Natural killer cell treated with Interleukin-12 subunit alpha and Interleukin-12 subunit beta and Interleukin-15 and Interleukin-18, amount 100 ng/mL, for 72 hours (primary cell): Measurements from ENCODE around the gene NCAM1. TPM values are rescaled to one million over a fixed set of nuclear protein-coding genes. Genes with fewer than 3 reads are reported as not detected.

Experiments
- ATAC-seq, 2 donors: fragments of 150-1000 bp; cut with Tn5 transposase in 1 of 2; sonication (Bioruptor Pico), chemical (Tn5 transposase) in 1 of 2; 2 replicates each; pipeline ENCODE4 v1.10.0; 2021
- DNase-seq: peaks from one replicate; pipeline ENCODE4 v3.0.0; 2022; ENCODE audit warnings: low spot score
- H3K27ac Mint-ChIP-seq, 2 donors: 1 replicate in 1 of 2; 2 replicates in 1 of 2; pipeline ENCODE4 v1.8.0; 2022; ENCODE audit warnings: mixed read lengths in 2 of 2, mild to moderate bottlenecking in 1 of 2, moderate library complexity in 1 of 2
- H3K27me3 Mint-ChIP-seq, 2 donors: 1 replicate in 1 of 2; 2 replicates in 1 of 2; pipeline ENCODE4 v1.8.0; 2022; ENCODE audit warnings: mixed read lengths in 2 of 2
- H3K36me3 Mint-ChIP-seq: one replicate; pipeline ENCODE4 v1.8.0; 2022; ENCODE audit warnings: mixed read lengths
- H3K4me1 Mint-ChIP-seq, 2 donors: 1 replicate in 1 of 2; 2 replicates in 1 of 2; pipeline ENCODE4 v1.8.0; 2022; ENCODE audit warnings: low read depth in 2 of 2, mixed read lengths in 2 of 2, mild to moderate bottlenecking in 1 of 2
- H3K4me3 Mint-ChIP-seq: one replicate; pipeline ENCODE4 v1.8.0; 2022; ENCODE audit warnings: mixed read lengths
- H3K9me3 Mint-ChIP-seq: 2 replicates; pipeline ENCODE4 v1.8.0; 2022; ENCODE audit warnings: mixed read lengths
- total RNA-seq, 2 donors: library from RNA; stranded (reverse); gene quantifications; one replicate each; pipeline ENCODE4 v1.2.3, GENCODE V29; 2022

NCAM1 gene
- total RNA-seq, 2 donors from 2014 or later, result 54.2 to 65.7 TPM

DNA sequence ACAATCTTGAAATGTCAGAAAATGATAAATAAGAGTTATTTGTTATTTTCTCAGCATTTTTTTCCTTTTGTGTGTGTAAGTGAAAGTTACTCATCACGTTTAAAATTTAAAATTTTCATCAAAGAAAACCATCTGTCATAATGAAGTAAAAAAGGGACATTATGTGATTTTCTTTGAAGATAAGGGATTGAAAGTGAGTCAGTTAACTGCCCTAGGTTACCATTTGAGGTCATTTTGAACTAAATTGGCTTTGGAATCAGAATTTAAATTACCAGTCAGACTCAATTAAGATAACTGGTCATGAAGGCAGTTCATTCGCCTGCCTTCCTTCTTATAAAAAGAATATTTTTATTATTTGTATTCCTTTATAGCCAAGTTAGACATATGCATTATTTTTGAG, 14.3 kb downstream of the NCAM1 start:
- Mint-ChIP-seq H3K27me3 (no peaks in the 10 kb centered on the region), H3K27ac (no peak overlapping the region), H3K4me3 (no peak overlapping the region), H3K9me3 (no peaks in the 10 kb centered on the region), H3K4me1 (peaks cover 15 to 30% of the 10 kb centered on the region in 2 donors), H3K36me3 (no peaks in the 10 kb centered on the region)
- ATAC-seq, result no peak
- DNase-seq, result no peak

DNA sequence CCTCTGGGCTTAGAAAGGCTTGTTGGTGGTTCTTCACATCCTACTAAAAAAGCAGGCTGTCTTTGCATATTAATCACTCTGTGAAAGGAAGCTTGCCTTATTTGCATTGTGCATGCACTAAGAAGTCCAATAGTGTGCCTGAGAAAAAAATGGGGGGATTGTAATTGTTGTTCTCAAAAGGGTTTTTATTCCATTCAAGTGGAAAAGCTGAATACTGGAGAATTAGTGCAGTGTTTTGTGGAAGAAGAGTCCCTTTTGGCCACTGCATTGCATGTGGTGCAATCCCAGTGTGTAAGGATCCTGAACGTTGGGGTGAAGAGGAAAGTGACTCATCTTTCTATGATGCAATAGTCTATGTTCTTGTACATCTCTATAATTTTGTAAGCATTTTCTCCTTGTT, 16.5 kb downstream of the NCAM1 start:
- H3K27me3 Mint-ChIP-seq, result no peaks in the 10 kb centered on the region
- peak; percentile 81 to 93 for ATAC-seq
- peak overlapping the region; percentile 72 for H3K4me3 Mint-ChIP-seq
- no peak for DNase-seq
- no peaks in the 10 kb centered on the region for H3K9me3 Mint-ChIP-seq
- peak overlapping the region; percentile 78 to 92 for H3K27ac Mint-ChIP-seq
- no peaks in the 10 kb centered on the region for H3K36me3 Mint-ChIP-seq
- H3K4me1 Mint-ChIP-seq, result peaks cover 25 to 45% of the 10 kb centered on the region in 2 donors

DNA sequence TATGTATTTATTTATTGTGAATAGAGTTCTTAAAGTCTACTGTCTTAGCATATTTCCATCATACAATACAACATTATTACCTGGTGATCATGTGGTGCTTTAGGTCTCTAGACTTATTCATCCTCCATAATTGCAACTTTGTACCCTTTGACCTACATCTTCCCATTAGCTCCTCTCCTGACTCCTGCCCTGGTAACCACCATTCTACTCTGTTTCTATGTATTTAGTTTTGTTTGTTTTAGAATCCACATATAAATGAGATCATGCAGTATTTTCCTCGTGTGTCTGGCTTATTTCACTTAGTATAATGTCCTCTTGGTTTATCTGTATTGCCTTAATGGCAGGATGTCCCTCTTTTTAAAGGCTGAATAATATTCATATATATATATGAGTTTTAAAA, 22.7 kb downstream of the NCAM1 start:
- Mint-ChIP-seq H3K9me3 (no peaks in the 10 kb centered on the region), H3K4me1 (peaks cover 19 to 34% of the 10 kb centered on the region in 2 donors), H3K36me3 (peaks cover 27% of the 10 kb centered on the region), H3K4me3 (no peak overlapping the region), H3K27me3 (no peaks in the 10 kb centered on the region), H3K27ac (no peak overlapping the region)
- DNase-seq (no peak), ATAC-seq (no peak)

DNA sequence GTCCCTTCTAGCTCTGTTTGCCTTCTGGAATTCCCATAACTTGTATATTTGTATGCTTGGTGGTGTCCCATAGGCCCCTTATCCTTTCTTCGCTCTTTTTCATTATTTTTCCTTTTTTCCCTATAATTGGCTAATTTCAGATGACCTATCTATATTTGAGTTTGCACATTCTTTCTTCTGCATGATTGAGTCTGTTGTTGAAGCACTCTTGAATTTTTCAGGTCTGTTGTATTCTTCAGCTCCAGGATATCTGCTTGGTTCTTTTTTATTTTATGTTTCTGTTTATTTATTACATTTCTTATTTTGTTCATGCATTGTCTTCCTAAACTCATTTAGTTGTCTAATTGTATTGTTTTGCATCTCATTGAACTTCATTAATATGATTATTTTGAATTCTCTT, 28.0 kb downstream of the NCAM1 start:
- DNase-seq, result no peak
- H3K27ac Mint-ChIP-seq, result no peak overlapping the region
- H3K36me3 Mint-ChIP-seq, result peaks cover 52% of the 10 kb centered on the region
- peaks cover 13 to 29% of the 10 kb centered on the region in 2 donors for H3K4me1 Mint-ChIP-seq
- no peak overlapping the region for H3K4me3 Mint-ChIP-seq
- ATAC-seq, result no peak
- H3K27me3 Mint-ChIP-seq, result no peaks in the 10 kb centered on the region
- peaks cover 11% of the 10 kb centered on the region for H3K9me3 Mint-ChIP-seq

DNA sequence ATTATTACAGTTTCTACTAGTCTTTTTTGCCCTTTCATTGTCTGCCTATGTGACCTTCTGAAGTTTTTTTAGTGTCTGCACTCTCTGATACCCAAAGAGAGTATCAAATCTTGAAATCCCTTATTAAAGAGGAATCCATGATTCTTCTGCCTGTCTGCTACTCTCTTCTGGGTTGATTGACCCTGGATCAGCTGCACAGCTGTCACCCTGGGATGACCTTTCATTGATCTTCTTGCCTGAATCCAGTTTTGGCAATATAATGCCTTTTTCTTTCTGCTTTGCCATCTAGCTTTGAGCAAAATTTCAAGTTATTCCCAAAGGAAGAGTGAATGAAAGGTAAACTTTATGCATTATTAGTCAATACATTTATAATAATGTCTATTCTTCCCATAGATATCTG, 32.6 kb downstream of the NCAM1 start:
- H3K27me3 Mint-ChIP-seq, result no peaks in the 10 kb centered on the region
- H3K36me3 Mint-ChIP-seq, result peaks cover 26% of the 10 kb centered on the region
- no peak for DNase-seq
- H3K4me3 Mint-ChIP-seq, result no peak overlapping the region
- H3K4me1 Mint-ChIP-seq, result peaks cover 33 to 46% of the 10 kb centered on the region in 2 donors
- H3K9me3 Mint-ChIP-seq, result peaks cover 12% of the 10 kb centered on the region
- no peak for ATAC-seq
- H3K27ac Mint-ChIP-seq, result peak overlapping the region in 1 of 2 donors; percentile 58

DNA sequence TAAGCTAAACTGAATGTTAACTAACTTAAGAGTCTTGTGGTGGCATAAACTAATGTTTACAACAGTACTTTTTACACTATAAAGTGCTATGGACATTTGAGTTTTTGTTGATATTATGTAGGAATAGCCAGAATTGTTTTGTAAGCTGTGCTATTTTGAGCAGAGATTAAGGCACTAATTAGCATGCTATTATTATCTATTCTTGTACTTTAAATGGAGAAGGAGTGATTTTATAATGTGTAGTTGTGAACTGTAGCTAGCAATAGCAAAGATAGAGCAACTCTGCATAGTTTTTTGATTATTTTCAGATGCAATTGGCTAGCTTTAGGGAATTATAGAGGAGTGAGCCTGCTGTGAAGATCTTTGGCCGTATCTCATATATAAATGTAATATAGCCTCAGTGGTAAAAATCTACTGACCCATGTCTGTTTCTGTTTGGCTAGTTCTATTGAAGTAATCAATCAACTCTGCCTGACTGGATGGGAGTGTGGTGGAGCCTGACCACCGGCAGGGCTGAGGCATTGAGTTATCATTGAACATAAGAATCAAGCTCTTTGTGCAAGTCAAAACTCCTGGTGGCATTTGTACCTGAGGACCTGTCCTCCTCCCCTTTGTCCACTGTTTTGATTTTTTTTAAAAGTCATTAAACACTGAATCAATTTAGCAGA, 34.3 kb downstream of the NCAM1 start:
- DNase-seq (no peak), ATAC-seq (no peak)
- Mint-ChIP-seq H3K4me1 (peaks cover 43 to 55% of the 10 kb centered on the region in 2 donors), H3K4me3 (no peak overlapping the region), H3K9me3 (peaks cover 6% of the 10 kb centered on the region), H3K36me3 (peaks cover 12% of the 10 kb centered on the region), H3K27ac (peak overlapping the region in 1 of 2 donors; percentile 58), H3K27me3 (no peaks in the 10 kb centered on the region)

DNA sequence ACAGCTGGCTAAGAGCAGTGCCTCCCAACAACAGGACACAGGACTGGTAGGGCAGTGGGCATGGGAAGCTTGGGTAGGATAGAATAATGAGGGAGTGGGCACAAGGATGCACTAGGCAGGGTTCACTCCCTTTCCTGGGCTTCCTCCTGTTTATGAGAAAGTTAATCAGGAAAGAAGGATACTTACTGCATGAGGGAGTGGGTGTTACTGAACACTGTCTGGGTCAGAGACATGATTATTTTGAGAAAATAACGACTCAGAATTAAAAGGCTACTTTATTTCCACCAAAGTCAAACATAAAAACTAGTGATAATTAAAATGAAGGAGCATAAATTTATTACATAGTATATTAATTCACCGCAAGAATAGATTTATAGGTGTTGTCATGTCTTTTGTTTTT, 35.8 kb downstream of the NCAM1 start:
- DNase-seq (no peak), ATAC-seq (no peak)
- Mint-ChIP-seq H3K9me3 (peaks cover 6% of the 10 kb centered on the region), H3K27ac (no peak overlapping the region), H3K27me3 (no peaks in the 10 kb centered on the region), H3K36me3 (peaks cover 12% of the 10 kb centered on the region), H3K4me3 (no peak overlapping the region), H3K4me1 (peaks cover 49 to 57% of the 10 kb centered on the region in 2 donors)

DNA sequence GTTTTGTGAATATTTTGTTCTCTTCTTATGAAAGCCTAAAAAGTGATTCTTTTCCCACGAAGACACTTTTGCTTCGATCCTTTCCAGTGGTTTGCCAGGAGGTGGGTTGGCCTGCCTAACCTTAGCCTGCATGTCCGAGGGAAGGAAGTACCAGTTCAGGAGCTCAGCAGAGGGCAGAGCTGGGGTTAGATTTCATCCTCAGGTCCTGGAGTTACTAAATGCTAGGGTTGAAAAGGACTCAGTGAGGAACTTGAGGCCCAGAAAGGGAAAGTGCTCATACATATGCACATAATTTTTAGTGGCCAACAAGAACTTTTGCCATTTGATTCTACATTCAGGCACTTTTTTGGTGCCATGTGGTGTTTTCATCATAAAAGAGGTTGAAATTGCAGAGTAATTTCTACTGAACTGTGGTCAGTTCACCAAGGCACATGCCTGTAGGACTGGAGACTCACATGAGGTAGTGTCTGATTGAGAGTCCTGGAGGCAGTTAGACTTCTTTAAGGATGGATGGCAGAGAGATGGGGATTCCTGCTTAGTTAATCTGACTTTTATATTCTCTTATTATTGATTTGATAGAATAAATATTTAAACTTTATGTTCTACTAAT, 36.7 kb downstream of the NCAM1 start:
- H3K4me1 Mint-ChIP-seq, result peaks cover 56 to 64% of the 10 kb centered on the region in 2 donors
- H3K9me3 Mint-ChIP-seq, result peaks cover 6% of the 10 kb centered on the region
- no peaks in the 10 kb centered on the region for H3K27me3 Mint-ChIP-seq
- DNase-seq (no peak), ATAC-seq (no peak)
- no peak overlapping the region for H3K4me3 Mint-ChIP-seq
- H3K27ac Mint-ChIP-seq, result peak overlapping the region in 1 of 2 donors; percentile 13
- H3K36me3 Mint-ChIP-seq, result peaks cover 10% of the 10 kb centered on the region

DNA sequence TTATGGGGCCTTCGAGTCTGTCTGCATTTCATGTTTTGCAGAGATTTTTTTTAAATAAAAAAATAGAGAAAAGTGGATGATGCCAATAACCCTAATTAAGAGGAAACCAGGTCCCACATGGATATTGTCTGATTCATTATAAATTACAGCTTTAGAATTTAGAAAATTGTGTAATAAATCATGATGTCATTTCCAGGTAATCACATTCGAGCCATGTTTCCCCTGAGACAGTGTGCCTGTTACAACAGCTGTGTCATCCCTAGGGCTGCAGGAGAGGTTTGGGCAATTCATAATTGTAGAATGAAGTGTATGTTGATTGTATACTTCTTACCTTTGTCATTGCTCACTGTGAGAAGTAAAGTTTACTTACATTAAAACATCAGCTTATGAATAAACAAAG, 38.3 kb downstream of the NCAM1 start:
- Mint-ChIP-seq H3K36me3 (no peaks in the 10 kb centered on the region), H3K27me3 (no peaks in the 10 kb centered on the region), H3K9me3 (no peaks in the 10 kb centered on the region), H3K4me3 (no peak overlapping the region), H3K4me1 (peaks cover 59 to 64% of the 10 kb centered on the region in 2 donors), H3K27ac (peak overlapping the region; percentile 1 to 28)
- DNase-seq (no peak), ATAC-seq (peak; percentile 60 to 61)

DNA sequence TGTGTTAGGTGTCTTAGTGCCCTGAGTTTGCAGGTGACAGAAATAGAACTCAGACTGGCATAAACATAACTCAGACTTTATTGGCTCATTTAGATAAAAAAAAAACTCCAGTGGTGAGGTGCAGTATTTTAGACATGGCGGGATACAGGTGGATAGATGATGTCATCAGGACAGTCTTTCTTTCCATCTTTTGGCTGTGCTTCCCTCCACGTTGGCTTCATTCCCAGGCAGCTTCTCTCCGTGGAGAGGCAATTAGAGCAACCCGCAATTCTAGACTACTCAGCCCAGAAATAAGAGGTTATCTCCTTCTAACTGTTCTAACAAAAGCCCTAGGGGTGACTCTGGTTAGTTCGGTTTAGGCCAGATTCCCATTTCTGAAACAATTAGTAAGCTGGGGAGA, 40.5 kb downstream of the NCAM1 start:
- H3K27me3 Mint-ChIP-seq, result no peaks in the 10 kb centered on the region
- no peaks in the 10 kb centered on the region for H3K9me3 Mint-ChIP-seq
- peaks cover 66 to 69% of the 10 kb centered on the region in 2 donors for H3K4me1 Mint-ChIP-seq
- no peak for DNase-seq
- H3K36me3 Mint-ChIP-seq, result no peaks in the 10 kb centered on the region
- no peak for ATAC-seq
- H3K4me3 Mint-ChIP-seq, result peak overlapping the region; percentile 10
- H3K27ac Mint-ChIP-seq, result peak overlapping the region; percentile 33 to 86

DNA sequence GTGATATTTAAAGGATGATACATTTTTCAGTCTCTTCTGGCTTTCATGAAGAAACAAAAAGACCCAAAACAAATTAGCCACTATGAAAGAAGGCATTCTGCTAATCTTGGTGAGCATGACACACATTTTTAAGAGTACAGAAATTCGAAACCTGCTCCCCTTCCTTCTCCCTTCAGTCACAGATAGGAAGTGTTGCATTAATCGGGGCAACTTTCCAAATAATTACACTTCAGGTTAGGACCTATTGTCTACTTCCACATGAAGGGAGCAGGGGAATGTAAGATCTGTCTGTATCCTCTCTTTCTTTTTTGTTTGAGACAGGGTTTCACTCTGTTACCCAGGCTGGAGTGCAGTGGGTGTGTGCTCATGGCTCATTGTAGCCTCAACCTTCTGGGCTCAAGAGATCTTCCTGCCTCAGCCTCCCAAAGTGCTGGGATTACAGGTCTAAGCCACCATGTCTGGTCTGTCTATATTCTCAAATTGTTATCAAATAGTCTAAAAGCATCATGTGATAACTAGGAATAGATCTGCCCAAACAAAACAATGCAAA, 45.8 kb downstream of the NCAM1 start:
- peaks cover 65 to 74% of the 10 kb centered on the region in 2 donors for H3K4me1 Mint-ChIP-seq
- no peaks in the 10 kb centered on the region for H3K9me3 Mint-ChIP-seq
- H3K27me3 Mint-ChIP-seq, result no peaks in the 10 kb centered on the region
- DNase-seq, result no peak
- H3K4me3 Mint-ChIP-seq, result no peak overlapping the region
- H3K36me3 Mint-ChIP-seq, result no peaks in the 10 kb centered on the region
- ATAC-seq, result no peak
- peak overlapping the region in 1 of 2 donors; percentile 86 for H3K27ac Mint-ChIP-seq

DNA sequence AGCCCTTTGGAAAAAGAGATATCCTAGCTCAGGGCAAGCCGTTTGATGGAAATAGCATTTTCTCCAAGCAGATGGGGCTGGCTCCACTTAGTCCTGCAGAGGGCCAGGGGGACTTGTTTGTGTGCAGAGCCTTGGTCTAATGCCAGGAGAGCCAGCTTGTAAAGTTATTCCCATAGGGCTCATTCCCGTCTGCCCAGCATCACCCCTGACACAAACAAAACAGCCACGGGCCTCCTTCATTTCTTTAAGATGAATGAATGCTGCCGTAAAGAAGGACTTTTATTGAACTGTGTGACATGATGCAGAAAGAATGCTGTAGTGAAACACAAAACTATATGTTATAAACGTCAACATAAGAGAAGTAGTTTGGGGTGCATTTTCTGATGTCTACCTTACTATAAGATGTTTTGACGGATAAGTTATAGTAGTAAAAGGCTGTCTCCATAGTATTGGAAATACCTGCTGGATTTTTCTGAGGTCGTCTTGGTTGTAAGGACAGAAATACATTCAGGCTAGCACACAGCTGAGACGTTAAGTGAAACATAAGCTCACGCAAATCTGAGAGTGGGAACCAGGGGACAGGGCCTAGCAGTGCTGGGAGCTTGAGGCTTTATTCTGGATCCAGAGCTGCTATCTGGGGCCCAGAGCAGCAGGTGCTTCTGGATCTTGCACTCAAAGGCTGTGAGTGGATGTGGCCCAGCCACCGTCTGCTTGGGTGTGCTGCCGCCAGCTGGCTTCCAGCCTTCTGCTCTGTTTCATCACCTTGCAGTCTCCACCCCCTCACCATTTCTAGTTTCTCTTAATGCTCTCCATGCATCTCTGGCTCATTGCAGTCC, 53.3 kb downstream of the NCAM1 start:
- Mint-ChIP-seq H3K4me3 (no peak overlapping the region), H3K4me1 (peaks cover 37 to 44% of the 10 kb centered on the region in 2 donors), H3K9me3 (no peaks in the 10 kb centered on the region), H3K36me3 (no peaks in the 10 kb centered on the region), H3K27me3 (no peaks in the 10 kb centered on the region), H3K27ac (peak overlapping the region in 1 of 2 donors; percentile 68)
- DNase-seq (no peak), ATAC-seq (no peak)

DNA sequence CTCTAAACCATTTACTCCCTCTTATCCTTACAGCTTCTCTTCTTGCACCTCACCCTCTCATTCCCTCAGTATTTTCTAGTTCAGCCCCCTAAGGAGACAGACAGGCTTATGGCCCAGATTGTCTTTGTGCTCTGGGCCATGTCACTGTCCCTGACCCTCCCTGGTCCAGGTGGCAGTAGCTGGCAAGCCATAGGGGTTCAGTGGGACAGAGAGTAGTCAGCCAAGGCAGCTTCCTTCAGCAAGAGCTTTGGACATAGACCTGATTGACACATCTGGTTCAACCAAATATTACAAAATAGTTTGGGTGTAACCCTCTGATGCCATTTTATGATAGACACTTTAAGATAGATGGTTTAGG, 53.9 kb downstream of the NCAM1 start:
- DNase-seq (no peak), ATAC-seq (no peak)
- H3K27me3 Mint-ChIP-seq, result no peaks in the 10 kb centered on the region
- peak overlapping the region in 1 of 2 donors; percentile 68 for H3K27ac Mint-ChIP-seq
- no peaks in the 10 kb centered on the region for H3K9me3 Mint-ChIP-seq
- H3K36me3 Mint-ChIP-seq, result no peaks in the 10 kb centered on the region
- no peak overlapping the region for H3K4me3 Mint-ChIP-seq
- H3K4me1 Mint-ChIP-seq, result peaks cover 39 to 47% of the 10 kb centered on the region in 2 donors

DNA sequence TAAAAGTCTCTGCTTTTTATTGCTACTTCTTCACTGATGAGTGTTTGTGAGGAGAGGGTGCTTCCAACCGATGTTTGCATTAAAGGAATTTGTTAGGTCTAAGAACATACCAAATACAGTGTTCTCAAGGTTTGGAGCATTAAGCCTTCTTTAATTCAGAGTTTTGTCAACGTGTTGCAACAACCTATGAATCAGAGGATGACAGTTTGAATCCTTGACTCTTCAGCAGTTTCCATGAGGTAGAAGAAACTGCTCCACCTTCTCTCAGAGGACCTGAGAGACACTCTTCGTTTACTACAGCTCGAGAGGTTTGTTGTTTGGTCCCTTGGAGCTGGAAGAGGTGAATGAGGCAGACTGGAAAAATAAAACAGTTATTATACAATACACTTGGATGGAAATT, 55.7 kb downstream of the NCAM1 start:
- DNase-seq (no peak), ATAC-seq (no peak)
- Mint-ChIP-seq H3K27ac (peak overlapping the region in 1 of 2 donors; percentile 38), H3K27me3 (no peaks in the 10 kb centered on the region), H3K36me3 (no peaks in the 10 kb centered on the region), H3K4me3 (no peak overlapping the region), H3K4me1 (peaks cover 45 to 50% of the 10 kb centered on the region in 2 donors), H3K9me3 (no peaks in the 10 kb centered on the region)
